Thoracic aorta (tissue), 2 donors: Measurements from ENCODE around the gene HSD11B1. TPM values are rescaled to one million over a fixed set of nuclear protein-coding genes. Genes with fewer than 3 reads are reported as not detected.

Source experiments
- ATAC-seq: fragments of 150-250 bp; one replicate; pipeline ENCODE4 v1.8.0; 2017; ENCODE audit warnings: low read depth; ENCODE audit not compliant: insufficient number of reproducible peaks, low FRiP score
- DNase-seq: peaks from one replicate; pipeline ENCODE4 v3.0.0-alpha.2; 2020; ENCODE audit warnings: low spot score
- H3K27ac ChIP-seq, 2 donors: fragments of 200-600 bp; sonication (generic); 1 replicate in 1 of 2; 2 replicates in 1 of 2; pipeline ENCODE4 v1.5.1; 2016; ENCODE audit warnings: mild to moderate bottlenecking in 2 of 2, moderate library complexity in 2 of 2
- H3K27me3 ChIP-seq: fragments of 200-600 bp; sonication (generic); replicated peaks from 2 replicates; pipeline ENCODE4 v1.6.0; 2016; ENCODE audit warnings: mild to moderate bottlenecking; ENCODE audit not compliant: insufficient read depth
- H3K36me3 ChIP-seq: fragments of 200-600 bp; sonication (generic); one replicate; pipeline ENCODE4 v1.5.1; 2016
- H3K4me1 ChIP-seq, 2 donors: fragments of 200-600 bp; sonication (generic); 1 replicate in 1 of 2; 2 replicates in 1 of 2; pipeline versions ENCODE4 v1.5.1 to v1.6.0; 2016; ENCODE audit warnings: low read depth in 2 of 2, mild to moderate bottlenecking in 1 of 2; ENCODE audit not compliant: control insufficient read depth in 1 of 2
- H3K4me3 ChIP-seq: fragments of 200-600 bp; sonication (generic); 2 replicates; pipeline ENCODE4 v1.5.1; 2016; ENCODE audit warnings: mild to moderate bottlenecking
- H3K9me3 ChIP-seq: fragments of 200-600 bp; sonication (generic); 2 replicates; pipeline ENCODE4 v1.5.1; 2016
- total RNA-seq, 2 donors: library from RNA; depleted of rRNA; stranded (reverse); fragments of >200 nt; gene quantifications; one replicate each; pipeline versions ENCODE4 v1.1.0 to v1.2.3, GENCODE V29; 2016
- TF ChIP-seq, protein P1 (sequence below): fragments of 200-600 bp; sonication (generic); IDR thresholded peaks from one replicate; pipeline ENCODE4 v1.5.1; 2019; ENCODE audit warnings: antibody characterized with exemption

The HSD11B1 gene
- total RNA-seq, 2 donors from 2014 or later = 15.7 to 24.4 TPM

DNA sequence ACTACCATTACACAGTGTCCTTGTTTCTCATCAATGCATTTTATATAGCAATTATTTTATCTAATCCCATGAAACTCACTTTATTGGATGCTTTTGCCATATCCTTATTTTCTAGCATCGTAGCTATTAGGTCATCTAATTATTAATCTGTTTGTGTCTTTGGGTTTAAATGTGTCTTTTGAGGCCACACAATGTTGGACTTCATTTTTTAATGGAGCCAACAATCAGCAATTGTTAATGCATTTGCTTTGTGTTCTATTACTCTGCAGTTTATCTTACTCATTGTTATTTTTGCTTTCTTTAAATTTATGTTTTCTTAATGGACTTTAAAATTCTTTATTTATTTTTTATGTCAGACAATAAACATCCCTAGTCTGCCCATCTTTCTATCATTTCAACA, 1.8 kb upstream of the HSD11B1 start:
- no peak for DNase-seq
- Histone ChIP-seq H3K9me3 (no peaks in the 10 kb centered on the region), H3K27me3 (no peaks in the 10 kb centered on the region), H3K4me1 (peaks cover 0 to 4% of the 10 kb centered on the region in 2 donors), H3K27ac (no peak overlapping the region), H3K36me3 (no peaks in the 10 kb centered on the region), H3K4me3 (no peak overlapping the region)
- TF ChIP-seq, protein P1, sequence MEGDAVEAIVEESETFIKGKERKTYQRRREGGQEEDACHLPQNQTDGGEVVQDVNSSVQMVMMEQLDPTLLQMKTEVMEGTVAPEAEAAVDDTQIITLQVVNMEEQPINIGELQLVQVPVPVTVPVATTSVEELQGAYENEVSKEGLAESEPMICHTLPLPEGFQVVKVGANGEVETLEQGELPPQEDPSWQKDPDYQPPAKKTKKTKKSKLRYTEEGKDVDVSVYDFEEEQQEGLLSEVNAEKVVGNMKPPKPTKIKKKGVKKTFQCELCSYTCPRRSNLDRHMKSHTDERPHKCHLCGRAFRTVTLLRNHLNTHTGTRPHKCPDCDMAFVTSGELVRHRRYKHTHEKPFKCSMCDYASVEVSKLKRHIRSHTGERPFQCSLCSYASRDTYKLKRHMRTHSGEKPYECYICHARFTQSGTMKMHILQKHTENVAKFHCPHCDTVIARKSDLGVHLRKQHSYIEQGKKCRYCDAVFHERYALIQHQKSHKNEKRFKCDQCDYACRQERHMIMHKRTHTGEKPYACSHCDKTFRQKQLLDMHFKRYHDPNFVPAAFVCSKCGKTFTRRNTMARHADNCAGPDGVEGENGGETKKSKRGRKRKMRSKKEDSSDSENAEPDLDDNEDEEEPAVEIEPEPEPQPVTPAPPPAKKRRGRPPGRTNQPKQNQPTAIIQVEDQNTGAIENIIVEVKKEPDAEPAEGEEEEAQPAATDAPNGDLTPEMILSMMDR = no peak
- ATAC-seq = no peak

DNA sequence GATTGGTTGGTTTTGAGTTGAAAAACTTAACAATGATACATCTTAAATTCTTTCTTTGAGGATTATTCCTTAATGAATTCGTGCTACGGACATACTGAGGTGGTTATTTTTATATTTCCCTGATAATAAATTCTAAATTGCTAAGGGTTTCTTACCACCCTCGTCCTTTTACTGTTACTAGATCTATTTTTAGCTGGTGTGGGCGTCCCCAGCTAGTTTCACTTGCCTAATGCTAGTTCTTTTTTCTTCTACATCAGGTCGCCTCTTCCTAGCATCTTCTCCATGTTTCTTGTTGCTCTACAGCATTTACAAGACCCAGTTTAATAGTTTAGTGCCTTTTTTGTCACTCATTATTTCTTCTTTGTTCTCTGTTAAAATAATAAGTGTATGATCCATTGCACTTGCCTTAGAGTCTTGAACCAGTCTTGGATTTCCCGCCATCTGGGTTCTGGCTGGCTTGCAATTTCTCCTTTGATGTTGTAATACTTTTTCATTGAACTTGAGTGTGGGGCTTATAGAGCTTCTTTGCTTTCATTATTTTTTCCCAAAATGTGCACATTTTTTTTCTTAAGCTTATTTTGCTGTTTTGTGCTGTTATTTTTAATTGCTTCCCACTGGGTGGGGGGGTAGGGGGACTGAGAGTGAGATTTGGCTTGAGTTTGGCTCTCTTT, 677 bp upstream of the HSD11B1 start:
- no peak for ATAC-seq
- Histone ChIP-seq H3K4me3 (no peak overlapping the region), H3K9me3 (no peaks in the 10 kb centered on the region), H3K27ac (no peak overlapping the region), H3K27me3 (no peaks in the 10 kb centered on the region), H3K36me3 (no peaks in the 10 kb centered on the region), H3K4me1 (peaks cover 0 to 4% of the 10 kb centered on the region in 2 donors)
- TF ChIP-seq, protein P1 = no peak
- DNase-seq = no peak

DNA sequence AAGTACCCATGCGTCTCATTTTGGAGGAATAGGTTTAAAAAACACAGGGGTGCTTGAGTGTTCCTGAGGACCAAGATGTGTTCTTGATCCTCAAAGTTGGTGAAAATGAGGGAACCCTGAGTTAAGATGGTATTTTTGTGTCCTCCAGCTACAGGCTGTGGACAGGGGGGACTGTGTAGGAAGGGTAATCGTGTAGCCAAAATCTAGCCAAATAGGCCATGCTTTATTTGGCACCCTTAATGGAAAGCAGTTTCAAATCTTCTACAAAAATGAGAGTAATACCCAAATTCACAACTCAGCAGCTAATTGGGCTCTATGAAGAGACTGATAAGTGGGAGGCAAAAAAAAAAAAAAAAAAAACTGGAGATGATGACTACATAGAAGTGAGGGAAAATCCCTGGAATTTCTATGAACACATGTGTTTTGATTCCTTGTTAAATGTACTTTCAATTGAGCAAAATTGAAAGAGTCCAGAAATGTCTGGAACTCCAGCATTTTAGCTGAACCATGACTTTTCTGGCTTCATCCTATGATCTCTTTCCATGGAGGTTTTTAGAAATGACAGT, 470 bp downstream of the HSD11B1 start:
- no peak overlapping the region for H3K27ac ChIP-seq
- H3K36me3 ChIP-seq = no peaks in the 10 kb centered on the region
- peaks cover 0 to 4% of the 10 kb centered on the region in 2 donors for H3K4me1 ChIP-seq
- DNase-seq (no peak), ATAC-seq (no peak)
- H3K27me3 ChIP-seq = no peaks in the 10 kb centered on the region
- TF ChIP-seq, protein P1 = no peak
- no peak overlapping the region for H3K4me3 ChIP-seq
- H3K9me3 ChIP-seq = no peaks in the 10 kb centered on the region

DNA sequence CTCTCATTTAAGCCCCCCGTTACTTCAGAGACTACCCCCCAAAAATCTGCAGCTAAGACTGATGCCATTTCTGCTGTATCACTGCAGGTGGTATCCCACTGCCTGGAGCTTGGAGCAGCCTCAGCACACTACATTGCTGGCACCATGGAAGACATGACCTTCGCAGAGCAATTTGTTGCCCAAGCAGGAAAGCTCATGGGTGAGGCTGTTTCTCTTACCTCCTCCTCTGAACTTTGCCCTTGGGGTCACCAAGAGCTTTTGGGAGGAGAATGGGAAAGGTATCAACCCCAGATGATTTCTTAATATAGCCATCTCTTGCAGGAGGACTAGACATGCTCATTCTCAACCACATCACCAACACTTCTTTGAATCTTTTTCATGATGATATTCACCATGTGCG, 2.0 kb downstream of the HSD11B1 start:
- TF ChIP-seq, protein P1 = no peak
- H3K27me3 ChIP-seq = no peaks in the 10 kb centered on the region
- no peak overlapping the region for H3K27ac ChIP-seq
- ATAC-seq (no peak), DNase-seq (no peak)
- H3K4me3 ChIP-seq = no peak overlapping the region
- peaks cover 0 to 4% of the 10 kb centered on the region in 2 donors for H3K4me1 ChIP-seq
- no peaks in the 10 kb centered on the region for H3K9me3 ChIP-seq
- H3K36me3 ChIP-seq = no peaks in the 10 kb centered on the region

DNA sequence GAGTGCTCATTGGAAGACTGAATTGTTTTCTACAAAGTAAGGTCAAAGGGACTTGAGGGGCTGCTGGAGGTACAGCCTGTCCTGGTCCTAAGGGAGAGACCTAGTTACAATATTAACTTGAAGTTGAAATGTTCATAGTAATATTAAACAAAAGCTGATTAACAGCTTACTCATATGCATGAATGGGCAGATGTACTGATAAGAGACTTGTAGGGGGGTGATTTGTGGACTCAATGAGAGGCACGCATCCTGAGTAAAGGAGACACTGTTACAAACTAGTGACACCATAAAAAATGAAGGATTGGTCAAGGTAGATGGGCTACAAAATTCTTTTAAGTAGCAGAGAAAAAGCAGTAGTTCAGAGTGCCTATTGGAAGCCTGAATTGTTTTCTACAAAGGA, 2.7 kb downstream of the HSD11B1 start:
- Histone ChIP-seq H3K27me3 (no peaks in the 10 kb centered on the region), H3K4me1 (peaks cover 0 to 4% of the 10 kb centered on the region in 2 donors), H3K4me3 (no peak overlapping the region), H3K9me3 (no peaks in the 10 kb centered on the region), H3K36me3 (no peaks in the 10 kb centered on the region), H3K27ac (no peak overlapping the region)
- no peak for ATAC-seq
- DNase-seq = no peak
- TF ChIP-seq, protein P1 = no peak
